HCT116 (cell line): ENCODE data around the gene PHF14. TPM values are rescaled to one million over a fixed set of nuclear protein-coding genes. Genes with fewer than 3 reads are reported as not detected.

Source experiments
- ATAC-seq: fragments of 200-7000 bp; cut with Tn5 transposase; 2 replicates; pipeline ENCODE4 v1.9.1; 2020; ENCODE audit warnings: mild to moderate bottlenecking, moderate library complexity
- BruUV-seq: library from RNA; stranded (reverse); fragments of 400-500 nt; replicated peaks from 2 replicates; lab custom pipeline; 2021; lab: Mats Ljungman, UMichigan
- CTCF ChIA-PET: fragments of 300-600 bp; sonication (Branson Sonifier 250); formaldehyde crosslinking; loops from one replicate; lab custom pipeline; 2021; ENCODE audit warnings: antibody characterized with exemption; lab: Charles Lee
- POLR2A ChIA-PET: fragments of 300-600, 350-600 bp; sonication (Branson Sonifier 250); formaldehyde crosslinking; loops from one replicate; lab custom pipeline; 2021; ENCODE audit warnings: antibody characterized with exemption; lab: Charles Lee
- RAD21 ChIA-PET, 2 experiments: fragments of 300-600 bp; sonication (Branson Sonifier 250); formaldehyde crosslinking; loops; one replicate each; lab custom pipeline; 2023; ENCODE audit warnings: low total read pairs in 2 of 2; ENCODE audit not compliant: uncharacterized antibody in 2 of 2, unreplicated experiment in 2 of 2, low non-redundant PET in 1 of 2; lab: Charles Lee
- DNase-seq: peaks from one replicate; pipeline ENCODE4 v3.0.0-alpha.2; 2010; ENCODE audit warnings: low read depth, low spot score
- H2AFZ ChIP-seq: fragments of 200-600 bp; shearing (Covaris generic), sonication (generic); 2 replicates; pipeline ENCODE4 v1.6.1; 2017; ENCODE audit warnings: low read depth, mixed run types, mixed read lengths, antibody characterized with exemption, low read length; ENCODE audit not compliant: poor library complexity, severe bottlenecking
- H3K27ac ChIP-seq: 2 replicates; pipeline ENCODE4 v1.5.1; 2012; ENCODE audit warnings: low read depth, low read length
- H3K27me3 ChIP-seq: fragments of 200-600 bp; sonication (generic); 2 replicates; pipeline ENCODE4 v1.6.1; 2016; ENCODE audit warnings: mixed run types, low read length, mixed read lengths; ENCODE audit not compliant: insufficient read depth
- H3K36me3 ChIP-seq, 2 experiments: fragments of 200-500 bp in 1 of 2; fragments of 200-600 bp in 1 of 2; sonication (Bioruptor generic) in 1 of 2; sonication (generic) in 1 of 2; 2 replicates each; pipeline versions ENCODE4 v1.5.1 to v1.6.1; 2014 to 2016; ENCODE audit warnings: low read length in 2 of 2, inconsistent platforms in 1 of 2, mixed read lengths in 1 of 2, mixed run types in 1 of 2; ENCODE audit not compliant: insufficient read depth in 2 of 2, control insufficient read depth in 1 of 2
- H3K4me1 ChIP-seq, 2 experiments: fragments of 200-600 bp in 1 of 2; sonication (generic) in 1 of 2; 2 replicates each; pipeline versions ENCODE4 v1.5.1 to v1.6.1; 2012 to 2017; ENCODE audit warnings: low read length in 2 of 2, inconsistent platforms in 1 of 2, mild to moderate bottlenecking in 1 of 2, mixed read lengths in 1 of 2, mixed run types in 1 of 2, moderate library complexity in 1 of 2; ENCODE audit not compliant: insufficient read depth in 2 of 2, control insufficient read depth in 1 of 2
- H3K4me2 ChIP-seq: fragments of 200-600 bp; sonication (generic); 2 replicates; pipeline ENCODE4 v1.6.1; 2017; ENCODE audit warnings: mixed run types, low read length, mixed read lengths
- H3K4me3 ChIP-seq, 2 experiments: fragments of 200-600 bp in 1 of 2; sonication (generic) in 1 of 2; replicated peaks in 1 of 2; 2 replicates each; pipeline ENCODE4 v1.5.1; 2011 to 2016; ENCODE audit warnings: low read length in 2 of 2, control low read depth in 1 of 2, low read depth in 1 of 2, mild to moderate bottlenecking in 1 of 2, mixed read lengths in 1 of 2, mixed run types in 1 of 2
- H3K79me2 ChIP-seq: fragments of 200-600 bp; sonication (generic); 2 replicates; pipeline ENCODE4 v1.6.1; 2017; ENCODE audit warnings: mild to moderate bottlenecking, mixed run types, low read length, moderate library complexity, mixed read lengths; ENCODE audit not compliant: insufficient read depth
- H3K9ac ChIP-seq: fragments of 200-600 bp; sonication (generic); 2 replicates; pipeline ENCODE4 v1.6.1; 2016; ENCODE audit warnings: low read length, mixed read lengths
- H3K9me2 ChIP-seq: fragments of 200-600 bp; sonication (generic), shearing (Covaris generic); 2 replicates; pipeline ENCODE4 v1.6.1; 2017; ENCODE audit warnings: mixed run types, mild to moderate bottlenecking, moderate library complexity; ENCODE audit not compliant: insufficient read depth
- H3K9me3 ChIP-seq, 2 experiments: fragments of 200-500 bp in 1 of 2; fragments of 200-600 bp in 1 of 2; sonication (Bioruptor generic) in 1 of 2; sonication (generic) in 1 of 2; 2 replicates each; pipeline ENCODE4 v1.6.1; 2014 to 2017; ENCODE audit warnings: low read length in 2 of 2, mixed read lengths in 2 of 2, inconsistent platforms in 1 of 2, low read depth in 1 of 2, mild to moderate bottlenecking in 1 of 2, mixed run types in 1 of 2, moderate library complexity in 1 of 2; ENCODE audit not compliant: control insufficient read depth in 1 of 2, insufficient read depth in 1 of 2
- H4K20me1 ChIP-seq: fragments of 200-600 bp; sonication (generic), shearing (Covaris generic); 2 replicates; pipeline ENCODE4 v1.6.1; 2017; ENCODE audit warnings: mixed run types, mild to moderate bottlenecking, moderate library complexity; ENCODE audit not compliant: insufficient read depth
- EZH2 ChIP-seq: fragments of 200-600 bp; sonication (generic); IDR thresholded peaks from 2 replicates; pipeline ENCODE4 v1.6.1; 2017; ENCODE audit warnings: antibody characterized with exemption, mixed run types
- FOSL1 ChIP-seq: IDR thresholded peaks from 2 replicates; pipeline ENCODE4 v1.6.1; 2012; ENCODE audit warnings: low read depth
- POLR2AphosphoS5 ChIP-seq: IDR thresholded peaks from 2 replicates; pipeline ENCODE4 v1.6.1; 2011; ENCODE audit warnings: mild to moderate bottlenecking, low read depth, low read length, moderate library complexity
- RAD21 ChIP-seq: IDR thresholded peaks from 2 replicates; pipeline ENCODE4 v1.6.1; 2012; ENCODE audit warnings: low read depth, mild to moderate bottlenecking
- SIN3A ChIP-seq: IDR thresholded peaks from 2 replicates; pipeline ENCODE4 v1.6.1; 2012; ENCODE audit warnings: low read depth
- TCF7L2 ChIP-seq: IDR thresholded peaks from 2 replicates; pipeline ENCODE4 v1.7.0; 2011; ENCODE audit warnings: borderline replicate concordance, inconsistent platforms; ENCODE audit not compliant: insufficient read depth, insufficient read length; ENCODE audit errors: extremely low read depth
- YY1 ChIP-seq: IDR thresholded peaks from 2 replicates; pipeline ENCODE4 v1.6.1; 2011; ENCODE audit warnings: low read length, low read depth, moderate library complexity, mild to moderate bottlenecking; ENCODE audit not compliant: insufficient replicate concordance; ENCODE audit errors: extremely low read depth
- ZNF274 ChIP-seq: fragments of 200-500 bp; sonication (Bioruptor generic); IDR thresholded peaks from 2 replicates; pipeline ENCODE4 v1.6.1; 2014; ENCODE audit warnings: mild to moderate bottlenecking, low read depth, low read length, inconsistent platforms
- intact Hi-C: fragments of 100-400 bp; cut with micrococcal nuclease; formaldehyde crosslinking; loops from 2 replicates; pipeline ENCODE4 v1.10.0; 2022
- total RNA-seq: library from RNA; stranded (reverse); gene quantifications from one replicate; pipeline ENCODE4 v1.2.1, GENCODE V29; 2021; ENCODE audit not compliant: unreplicated experiment
- TF ChIP-seq, protein P1 (sequence below): IDR thresholded peaks from 2 replicates; pipeline ENCODE4 v1.6.1; 2012
- TF ChIP-seq, protein P2 (sequence below): IDR thresholded peaks from 2 replicates; pipeline ENCODE4 v1.6.1; 2012; ENCODE audit warnings: low read depth

Gene PHF14
- total RNA-seq, 1 experiment from 2014 or later: 13.8 TPM

DNA sequence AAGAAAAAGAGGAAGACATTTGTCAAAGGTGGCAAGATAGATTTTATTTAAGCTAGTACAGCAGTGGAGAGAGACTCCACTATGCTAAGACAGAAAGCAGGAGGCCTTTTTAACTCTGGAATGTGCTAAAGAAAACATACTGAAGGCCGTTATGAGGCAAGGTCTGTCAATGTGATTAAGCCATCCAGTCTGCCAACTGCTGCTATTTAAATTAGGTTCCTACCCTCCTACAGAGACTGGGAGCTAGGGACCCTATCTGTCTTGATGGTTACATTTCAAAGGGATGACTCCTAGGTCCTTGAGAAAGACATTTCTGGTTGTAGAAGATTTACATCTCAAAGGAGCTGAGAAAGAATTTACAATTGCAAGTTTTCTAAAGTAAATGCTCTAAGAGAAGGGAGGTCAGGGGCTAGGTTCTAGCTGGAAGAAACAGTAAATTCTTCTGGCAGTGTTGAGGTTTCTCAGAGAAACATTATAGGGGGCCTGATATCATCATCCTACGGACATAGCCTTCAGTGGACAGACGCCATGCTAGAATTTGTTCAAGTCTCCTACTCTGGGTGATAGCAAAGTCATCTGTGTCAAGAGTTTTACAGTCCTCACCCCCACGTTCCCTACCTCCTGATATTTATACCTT, 211.6 kb downstream of the PHF14 start (continued):
- TF ChIP-seq POLR2AphosphoS5 (no peak), ZNF274 (no peak), EZH2 (no peak), YY1 (no peak), FOSL1 (no peak), TCF7L2 (no peak), RAD21 (no peak)
- TF ChIP-seq, protein P1, sequence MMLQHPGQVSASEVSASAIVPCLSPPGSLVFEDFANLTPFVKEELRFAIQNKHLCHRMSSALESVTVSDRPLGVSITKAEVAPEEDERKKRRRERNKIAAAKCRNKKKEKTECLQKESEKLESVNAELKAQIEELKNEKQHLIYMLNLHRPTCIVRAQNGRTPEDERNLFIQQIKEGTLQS: no peak
- TF ChIP-seq, all 23 proteins: peak for 0

DNA sequence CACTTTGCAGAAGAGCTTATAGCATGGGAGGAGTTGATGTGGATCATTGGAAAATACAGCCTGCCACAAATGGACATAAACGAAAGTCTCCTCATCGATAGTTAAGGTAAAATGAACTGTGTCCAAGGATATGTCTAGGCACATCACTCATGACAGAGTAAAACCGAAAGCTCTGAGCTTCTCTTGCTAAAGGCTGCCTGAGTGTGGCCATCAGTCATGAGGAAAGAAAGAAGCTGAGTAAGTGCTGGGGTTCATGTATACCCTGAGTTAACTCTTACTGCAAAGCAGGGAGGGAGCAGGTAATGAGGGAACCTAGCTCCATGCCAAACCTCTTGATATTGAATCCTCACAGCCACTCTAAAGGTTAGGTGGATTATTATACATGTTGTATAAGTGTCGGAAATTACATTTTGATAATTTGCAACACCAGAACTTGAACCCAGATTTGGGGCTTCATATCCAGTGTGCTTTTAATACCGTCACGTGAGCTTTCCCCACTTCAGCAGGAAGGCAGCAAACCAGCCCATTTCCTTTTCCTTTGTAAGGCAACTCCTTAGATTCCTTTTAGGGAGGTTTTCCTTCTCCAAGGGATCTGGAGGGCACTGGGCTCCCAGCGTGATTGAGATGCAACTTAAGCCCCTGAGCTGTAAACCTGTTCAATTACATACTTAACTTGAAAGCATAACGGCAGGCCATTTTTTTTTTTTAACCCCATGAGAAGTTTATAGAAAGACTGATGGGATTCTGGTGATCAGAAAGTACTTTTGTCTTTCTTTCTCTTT, 215.0 kb downstream of the PHF14 start:
- ChIA-PET POLR2A (no interaction called here), CTCF (no interaction called here), RAD21 (no interaction called here)
- Histone ChIP-seq H3K27ac (no peak overlapping the region), H4K20me1 (no peaks in the 10 kb centered on the region), H2AFZ (no peak overlapping the region), H3K4me3 (no peak overlapping the region), H3K36me3 (no peaks in the 10 kb centered on the region), H3K4me1 (no peaks in the 10 kb centered on the region), H3K27me3 (no peaks in the 10 kb centered on the region), H3K9me2 (no peaks in the 10 kb centered on the region), H3K9me3 (no peaks in the 10 kb centered on the region), H3K4me2 (no peak overlapping the region), H3K9ac (no peak overlapping the region), H3K79me2 (no peaks in the 10 kb centered on the region)
- intact Hi-C loops: no loop called here
- BruUV-seq: no TSS peak
- TF ChIP-seq, protein P2, sequence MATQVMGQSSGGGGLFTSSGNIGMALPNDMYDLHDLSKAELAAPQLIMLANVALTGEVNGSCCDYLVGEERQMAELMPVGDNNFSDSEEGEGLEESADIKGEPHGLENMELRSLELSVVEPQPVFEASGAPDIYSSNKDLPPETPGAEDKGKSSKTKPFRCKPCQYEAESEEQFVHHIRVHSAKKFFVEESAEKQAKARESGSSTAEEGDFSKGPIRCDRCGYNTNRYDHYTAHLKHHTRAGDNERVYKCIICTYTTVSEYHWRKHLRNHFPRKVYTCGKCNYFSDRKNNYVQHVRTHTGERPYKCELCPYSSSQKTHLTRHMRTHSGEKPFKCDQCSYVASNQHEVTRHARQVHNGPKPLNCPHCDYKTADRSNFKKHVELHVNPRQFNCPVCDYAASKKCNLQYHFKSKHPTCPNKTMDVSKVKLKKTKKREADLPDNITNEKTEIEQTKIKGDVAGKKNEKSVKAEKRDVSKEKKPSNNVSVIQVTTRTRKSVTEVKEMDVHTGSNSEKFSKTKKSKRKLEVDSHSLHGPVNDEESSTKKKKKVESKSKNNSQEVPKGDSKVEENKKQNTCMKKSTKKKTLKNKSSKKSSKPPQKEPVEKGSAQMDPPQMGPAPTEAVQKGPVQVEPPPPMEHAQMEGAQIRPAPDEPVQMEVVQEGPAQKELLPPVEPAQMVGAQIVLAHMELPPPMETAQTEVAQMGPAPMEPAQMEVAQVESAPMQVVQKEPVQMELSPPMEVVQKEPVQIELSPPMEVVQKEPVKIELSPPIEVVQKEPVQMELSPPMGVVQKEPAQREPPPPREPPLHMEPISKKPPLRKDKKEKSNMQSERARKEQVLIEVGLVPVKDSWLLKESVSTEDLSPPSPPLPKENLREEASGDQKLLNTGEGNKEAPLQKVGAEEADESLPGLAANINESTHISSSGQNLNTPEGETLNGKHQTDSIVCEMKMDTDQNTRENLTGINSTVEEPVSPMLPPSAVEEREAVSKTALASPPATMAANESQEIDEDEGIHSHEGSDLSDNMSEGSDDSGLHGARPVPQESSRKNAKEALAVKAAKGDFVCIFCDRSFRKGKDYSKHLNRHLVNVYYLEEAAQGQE: no peak
- TF ChIP-seq SIN3A: no peak
- DNase-seq: no peak
- no peak for ATAC-seq
